Measurements from ENCODE around the gene PRM3.

Gene PRM3

DNA sequence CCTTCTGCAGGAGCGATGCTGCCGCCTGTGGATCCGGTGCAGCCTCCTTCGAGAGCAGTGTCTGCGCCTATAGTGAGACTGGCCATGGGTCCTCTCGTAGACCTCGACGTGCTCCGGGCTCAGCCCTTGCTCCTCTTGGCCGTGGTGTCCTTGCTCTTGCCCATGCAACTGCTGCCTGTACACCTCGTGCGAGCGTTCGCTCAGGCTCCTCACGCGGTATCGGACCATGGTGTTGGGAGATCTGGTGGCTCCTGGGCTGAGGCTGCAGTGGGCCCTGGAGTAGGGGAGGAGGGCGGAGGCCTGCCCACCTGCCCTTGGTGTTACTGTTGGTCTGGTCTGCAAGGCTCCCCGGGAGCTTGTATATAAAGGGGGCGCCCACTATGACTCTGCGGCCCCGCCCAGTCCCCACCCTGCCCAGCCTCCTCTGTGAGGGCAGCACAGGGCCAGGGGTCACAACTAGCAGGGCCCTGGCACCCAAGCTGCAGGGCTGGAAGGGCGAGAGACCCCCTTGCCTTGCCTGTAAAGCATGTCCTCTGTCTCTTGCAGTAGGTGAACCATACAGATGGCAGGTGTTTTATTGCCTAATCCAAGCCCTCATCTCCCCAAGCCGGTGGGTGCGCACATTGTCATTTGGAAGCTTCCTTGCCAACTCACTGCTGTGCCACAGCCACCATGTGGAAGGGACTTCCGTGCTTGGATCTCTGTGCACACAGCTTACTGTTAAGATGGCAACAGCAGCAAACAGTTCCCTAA, 2.9 kb upstream of the PRM3 start, which contains the start of gene PRM2:
PRM2 (minus strand) TSS at position 338 of the 753 bp plus-strand sequence; CDS start at position 228, 110 bp downstream.
- no peaks in the 10 kb centered on the region for H3K36me3 ChIP-seq (ENCODE audit: insufficient read depth, low read length)
- no peak within 1 kb of the TSS for H3K9ac ChIP-seq (ENCODE audit: low read length)
- no peaks in the 10 kb centered on the region for H4K20me1 ChIP-seq (ENCODE audit: insufficient read depth, low read length)
- H2AFZ ChIP-seq (ENCODE audit: low read length): no peak within 1 kb of the TSS
- no peaks in the 10 kb centered on the region for H3K9me3 ChIP-seq (ENCODE audit: low read length)
- TF ChIP-seq, protein P1, sequence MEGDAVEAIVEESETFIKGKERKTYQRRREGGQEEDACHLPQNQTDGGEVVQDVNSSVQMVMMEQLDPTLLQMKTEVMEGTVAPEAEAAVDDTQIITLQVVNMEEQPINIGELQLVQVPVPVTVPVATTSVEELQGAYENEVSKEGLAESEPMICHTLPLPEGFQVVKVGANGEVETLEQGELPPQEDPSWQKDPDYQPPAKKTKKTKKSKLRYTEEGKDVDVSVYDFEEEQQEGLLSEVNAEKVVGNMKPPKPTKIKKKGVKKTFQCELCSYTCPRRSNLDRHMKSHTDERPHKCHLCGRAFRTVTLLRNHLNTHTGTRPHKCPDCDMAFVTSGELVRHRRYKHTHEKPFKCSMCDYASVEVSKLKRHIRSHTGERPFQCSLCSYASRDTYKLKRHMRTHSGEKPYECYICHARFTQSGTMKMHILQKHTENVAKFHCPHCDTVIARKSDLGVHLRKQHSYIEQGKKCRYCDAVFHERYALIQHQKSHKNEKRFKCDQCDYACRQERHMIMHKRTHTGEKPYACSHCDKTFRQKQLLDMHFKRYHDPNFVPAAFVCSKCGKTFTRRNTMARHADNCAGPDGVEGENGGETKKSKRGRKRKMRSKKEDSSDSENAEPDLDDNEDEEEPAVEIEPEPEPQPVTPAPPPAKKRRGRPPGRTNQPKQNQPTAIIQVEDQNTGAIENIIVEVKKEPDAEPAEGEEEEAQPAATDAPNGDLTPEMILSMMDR (IDR thresholded peaks at IDR 0.05; ENCODE audit: low read length): no peak
- no peak within 1 kb of the TSS for H3K4me2 ChIP-seq (ENCODE audit: low read length)
- peaks cover 13% of the 10 kb centered on the region for H3K4me1 ChIP-seq (ENCODE audit: insufficient read depth, low read length, severe bottlenecking)
- H3K4me3 ChIP-seq (ENCODE audit: low read depth, low read length, poor library complexity, severe bottlenecking): no peak within 1 kb of the TSS
- H3K27me3 ChIP-seq (ENCODE audit: insufficient read depth, low read length): no peaks in the 10 kb centered on the region
- no peaks in the 10 kb centered on the region for H3K9me2 ChIP-seq (ENCODE audit: low read depth, low read length)
- no peaks in the 10 kb centered on the region for H3K79me2 ChIP-seq (ENCODE audit: insufficient read depth, low read length)
- no peaks in the 10 kb centered on the region for H3F3A ChIP-seq (ENCODE audit: insufficient read depth, low read length)
- H3K27ac ChIP-seq (ENCODE audit: low read depth, low read length, poor library complexity, severe bottlenecking): no peak within 1 kb of the TSS

DNA sequence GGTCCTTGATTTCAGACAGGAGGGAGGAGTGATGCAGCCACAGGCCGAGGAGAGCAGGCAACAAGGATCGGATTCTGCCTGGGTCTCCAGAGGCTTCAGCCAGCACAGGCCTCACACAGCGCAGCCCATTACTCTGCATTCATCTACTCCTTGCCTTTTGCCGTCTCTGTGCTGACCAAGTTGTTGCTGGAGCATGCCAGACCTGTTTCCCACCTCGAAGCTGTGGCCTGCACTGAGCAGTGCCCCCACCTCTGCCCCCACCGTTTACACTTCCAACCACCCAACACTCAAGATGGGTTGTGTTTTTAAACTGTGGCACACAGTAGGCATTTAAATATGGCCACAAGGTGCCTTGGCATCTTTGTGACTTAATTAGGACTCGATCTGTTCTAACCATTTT, 1.5 kb upstream of the PRM3 start:
- no peaks in the 10 kb centered on the region; the same call in 1 of the 2 replicates for H3K36me3 ChIP-seq (ENCODE audit: insufficient read depth, low read length)
- no peak overlapping the region for H3K4me3 ChIP-seq (ENCODE audit: low read depth, low read length, poor library complexity, severe bottlenecking)
- H3K79me2 ChIP-seq (ENCODE audit: insufficient read depth, low read length): no peaks in the 10 kb centered on the region
- no peaks in the 10 kb centered on the region for H3K27me3 ChIP-seq (ENCODE audit: insufficient read depth, low read length)
- H3K27ac ChIP-seq (ENCODE audit: low read depth, low read length, poor library complexity, severe bottlenecking): no peak overlapping the region
- H3K9me2 ChIP-seq (ENCODE audit: low read depth, low read length): no peaks in the 10 kb centered on the region
- no peak overlapping the region for H3K9ac ChIP-seq (ENCODE audit: low read length)
- H3F3A ChIP-seq (ENCODE audit: insufficient read depth, low read length): no peaks in the 10 kb centered on the region
- TF ChIP-seq, protein P1 (IDR thresholded peaks at IDR 0.05; ENCODE audit: low read length): no peak
- no peak for TF ChIP-seq EZH2 (IDR thresholded peaks at IDR 0.05; ENCODE audit: borderline replicate concordance, low read length)
- H3K4me1 ChIP-seq (ENCODE audit: insufficient read depth, low read length, severe bottlenecking): peaks cover 13% of the 10 kb centered on the region
- H3K4me2 ChIP-seq (ENCODE audit: low read length): no peak overlapping the region
- H2AFZ ChIP-seq (ENCODE audit: low read length): no peak overlapping the region
- H3K9me3 ChIP-seq (ENCODE audit: low read length): no peaks in the 10 kb centered on the region
- H4K20me1 ChIP-seq (ENCODE audit: insufficient read depth, low read length): no peaks in the 10 kb centered on the region

DNA sequence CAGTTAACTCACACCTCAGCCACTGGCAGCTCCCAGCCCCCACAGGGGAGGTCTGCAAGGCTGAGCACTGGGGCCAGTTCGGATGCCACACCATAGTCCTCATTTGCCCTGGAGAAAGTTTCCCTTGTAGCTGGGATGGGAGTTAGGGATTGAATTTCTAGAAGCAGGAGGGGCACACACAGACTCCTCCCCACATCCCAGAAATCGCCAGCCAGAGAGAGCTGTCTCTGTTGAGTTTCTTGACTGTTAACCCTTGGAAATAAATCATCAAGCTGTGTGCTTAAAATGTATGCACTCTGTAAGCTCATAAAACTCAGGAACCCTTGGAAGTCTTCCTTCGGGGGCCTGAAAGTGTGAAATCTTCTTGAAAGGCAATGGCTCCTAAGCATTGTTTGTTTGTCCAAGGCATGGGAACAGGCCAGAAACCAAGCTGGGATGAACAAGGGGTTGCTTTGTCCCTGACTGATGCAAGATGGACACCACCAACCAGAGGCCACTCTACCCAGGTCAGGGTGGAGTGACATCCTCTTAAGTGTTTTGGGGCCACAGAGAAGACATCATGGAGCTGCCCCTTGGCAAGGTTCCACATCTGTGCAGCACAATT, 394 bp upstream of the PRM3 start:
- Histone ChIP-seq H2AFZ (ENCODE audit: low read length) (no peak overlapping the region), H3K79me2 (ENCODE audit: insufficient read depth, low read length) (no peaks in the 10 kb centered on the region)
- TF ChIP-seq EZH2 (IDR thresholded peaks at IDR 0.05; ENCODE audit: borderline replicate concordance, low read length): no peak

More for the DNA sequence above, 394 bp upstream of the PRM3 start:
- no peaks in the 10 kb centered on the region for H3F3A ChIP-seq (ENCODE audit: insufficient read depth, low read length)
- no peak overlapping the region for H3K9ac ChIP-seq (ENCODE audit: low read length)
- H3K4me1 ChIP-seq (ENCODE audit: insufficient read depth, low read length, severe bottlenecking): peaks cover 2% of the 10 kb centered on the region
- H3K4me3 ChIP-seq (ENCODE audit: low read depth, low read length, poor library complexity, severe bottlenecking): no peak overlapping the region
- H3K9me3 ChIP-seq (ENCODE audit: low read length): no peaks in the 10 kb centered on the region
- no peaks in the 10 kb centered on the region for H3K27me3 ChIP-seq (ENCODE audit: insufficient read depth, low read length)
- H3K4me2 ChIP-seq (ENCODE audit: low read length): no peak overlapping the region
- H3K27ac ChIP-seq (ENCODE audit: low read depth, low read length, poor library complexity, severe bottlenecking): no peak overlapping the region
- H3K9me2 ChIP-seq (ENCODE audit: low read depth, low read length): no peaks in the 10 kb centered on the region
- H4K20me1 ChIP-seq (ENCODE audit: insufficient read depth, low read length): no peaks in the 10 kb centered on the region
- no peaks in the 10 kb centered on the region; the same call in 1 of the 2 replicates for H3K36me3 ChIP-seq (ENCODE audit: insufficient read depth, low read length)
